HCT116 (cell line): Measurements from ENCODE around the gene CRADD.

Source experiments
- CEBPB ChIP-seq: IDR thresholded peaks from 2 replicates; pipeline ENCODE4 v1.6.1; 2012; ENCODE audit warnings: low read depth
- EGR1 ChIP-seq: IDR thresholded peaks from 2 replicates; pipeline ENCODE4 v1.6.1; 2012; ENCODE audit warnings: low read depth
- EZH2 ChIP-seq: fragments of 200-600 bp; sonication (generic); IDR thresholded peaks from 2 replicates; pipeline ENCODE4 v1.6.1; 2017; ENCODE audit warnings: antibody characterized with exemption, mixed run types
- EZH2phosphoT487 ChIP-seq: fragments of 200-600 bp; IDR thresholded peaks from 2 replicates; pipeline ENCODE4 v1.6.1; 2018; ENCODE audit warnings: antibody characterized with exemption, borderline replicate concordance
- JUND ChIP-seq: IDR thresholded peaks from 2 replicates; pipeline ENCODE4 v1.6.1; 2012
- POLR2A ChIP-seq: IDR thresholded peaks from 2 replicates; pipeline ENCODE4 v1.7.0; 2011; ENCODE audit warnings: borderline replicate concordance; ENCODE audit not compliant: insufficient read depth, insufficient read length; ENCODE audit errors: extremely low read depth
- POLR2AphosphoS5 ChIP-seq: IDR thresholded peaks from 2 replicates; pipeline ENCODE4 v1.6.1; 2011; ENCODE audit warnings: mild to moderate bottlenecking, low read depth, low read length, moderate library complexity
- RAD21 ChIP-seq: IDR thresholded peaks from 2 replicates; pipeline ENCODE4 v1.6.1; 2012; ENCODE audit warnings: low read depth, mild to moderate bottlenecking
- SP1 ChIP-seq: IDR thresholded peaks from 2 replicates; pipeline ENCODE4 v1.6.1; 2012; ENCODE audit warnings: low read depth
- TCF7L2 ChIP-seq: IDR thresholded peaks from 2 replicates; pipeline ENCODE4 v1.7.0; 2011; ENCODE audit warnings: borderline replicate concordance, inconsistent platforms; ENCODE audit not compliant: insufficient read depth, insufficient read length; ENCODE audit errors: extremely low read depth
- YY1 ChIP-seq: IDR thresholded peaks from 2 replicates; pipeline ENCODE4 v1.6.1; 2011; ENCODE audit warnings: low read length, low read depth, moderate library complexity, mild to moderate bottlenecking; ENCODE audit not compliant: insufficient replicate concordance; ENCODE audit errors: extremely low read depth
- TF ChIP-seq, protein P1 (sequence below), 3 experiments: fragments of 200-600 bp in 1 of 3; sonication (generic) in 1 of 3; IDR thresholded peaks in 2 of 3; conservative IDR thresholded peaks in 1 of 3; 2 replicates each; pipeline ENCODE4 v1.5.1; 2012 to 2017; ENCODE audit warnings: low read depth in 2 of 3, low read length in 2 of 3, antibody characterized with exemption in 1 of 3, borderline replicate concordance in 1 of 3, control low read depth in 1 of 3, mild to moderate bottlenecking in 1 of 3, mixed read lengths in 1 of 3, mixed run types in 1 of 3, moderate library complexity in 1 of 3; ENCODE audit not compliant: insufficient read depth in 1 of 3
- TF ChIP-seq, protein P2 (sequence below): IDR thresholded peaks from 2 replicates; pipeline ENCODE4 v1.6.1; 2012; ENCODE audit warnings: low read depth
- TF ChIP-seq, protein P3 (sequence below): IDR thresholded peaks from 2 replicates; pipeline ENCODE4 v1.6.1; 2012

DNA sequence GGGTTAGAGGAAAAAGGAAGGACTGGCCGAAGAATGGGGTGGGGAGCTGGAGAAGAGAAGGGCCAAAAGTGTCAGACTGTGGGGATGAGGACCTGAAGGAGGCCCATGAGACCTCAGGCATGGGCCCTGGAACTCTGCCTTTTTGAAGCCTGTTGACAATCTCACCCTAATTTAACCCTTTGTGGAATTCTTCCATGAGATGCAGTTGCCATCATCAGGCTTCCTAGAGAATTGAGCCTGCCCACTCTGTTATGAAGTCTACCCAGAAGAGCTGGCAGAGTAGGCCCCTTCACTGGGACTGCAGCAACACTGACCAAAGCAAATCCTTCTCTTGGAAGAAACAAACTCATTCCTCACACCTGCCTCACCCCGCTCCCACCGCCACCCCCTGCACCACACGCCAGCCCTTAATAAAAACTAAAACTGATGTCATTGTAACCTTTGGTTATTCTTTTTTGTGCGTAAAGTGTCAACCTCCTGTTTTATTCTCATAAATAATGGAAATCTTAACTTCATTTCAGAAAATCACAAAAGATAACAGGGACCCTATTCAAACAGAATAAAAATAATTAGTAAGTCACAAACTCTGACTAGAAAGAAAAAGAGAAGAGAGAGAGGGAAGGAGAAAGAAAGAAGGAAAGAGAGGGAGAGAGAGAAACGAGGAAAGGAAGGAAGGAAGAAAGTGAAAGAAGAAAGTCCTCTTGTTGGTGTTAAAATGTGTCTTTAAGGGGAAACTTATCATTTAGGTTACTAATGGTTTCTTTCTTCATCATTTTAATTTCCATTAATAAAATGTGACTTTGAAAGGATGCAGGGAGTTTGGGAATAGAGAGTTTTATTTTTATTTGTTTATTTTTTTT, 61.3 kb downstream of the CRADD start:
- TF ChIP-seq, protein P1, sequence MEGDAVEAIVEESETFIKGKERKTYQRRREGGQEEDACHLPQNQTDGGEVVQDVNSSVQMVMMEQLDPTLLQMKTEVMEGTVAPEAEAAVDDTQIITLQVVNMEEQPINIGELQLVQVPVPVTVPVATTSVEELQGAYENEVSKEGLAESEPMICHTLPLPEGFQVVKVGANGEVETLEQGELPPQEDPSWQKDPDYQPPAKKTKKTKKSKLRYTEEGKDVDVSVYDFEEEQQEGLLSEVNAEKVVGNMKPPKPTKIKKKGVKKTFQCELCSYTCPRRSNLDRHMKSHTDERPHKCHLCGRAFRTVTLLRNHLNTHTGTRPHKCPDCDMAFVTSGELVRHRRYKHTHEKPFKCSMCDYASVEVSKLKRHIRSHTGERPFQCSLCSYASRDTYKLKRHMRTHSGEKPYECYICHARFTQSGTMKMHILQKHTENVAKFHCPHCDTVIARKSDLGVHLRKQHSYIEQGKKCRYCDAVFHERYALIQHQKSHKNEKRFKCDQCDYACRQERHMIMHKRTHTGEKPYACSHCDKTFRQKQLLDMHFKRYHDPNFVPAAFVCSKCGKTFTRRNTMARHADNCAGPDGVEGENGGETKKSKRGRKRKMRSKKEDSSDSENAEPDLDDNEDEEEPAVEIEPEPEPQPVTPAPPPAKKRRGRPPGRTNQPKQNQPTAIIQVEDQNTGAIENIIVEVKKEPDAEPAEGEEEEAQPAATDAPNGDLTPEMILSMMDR (IDR thresholded peaks at IDR 0.05 in 2 of 3, conservative IDR thresholded peaks at IDR 0.05 in 1 of 3; ENCODE audit: borderline replicate concordance in 1 of 3, insufficient read depth in 1 of 3, low read depth in 2 of 3, low read length in 2 of 3) = no peak
- TF ChIP-seq POLR2AphosphoS5 (no peak), JUND (no peak), TCF7L2 (no peak), RAD21 (no peak), EGR1 (no peak), POLR2A (no peak), EZH2phosphoT487 (no peak), CEBPB (no peak), EZH2 (no peak), SP1 (no peak), YY1 (no peak)
- TF ChIP-seq, protein P2, sequence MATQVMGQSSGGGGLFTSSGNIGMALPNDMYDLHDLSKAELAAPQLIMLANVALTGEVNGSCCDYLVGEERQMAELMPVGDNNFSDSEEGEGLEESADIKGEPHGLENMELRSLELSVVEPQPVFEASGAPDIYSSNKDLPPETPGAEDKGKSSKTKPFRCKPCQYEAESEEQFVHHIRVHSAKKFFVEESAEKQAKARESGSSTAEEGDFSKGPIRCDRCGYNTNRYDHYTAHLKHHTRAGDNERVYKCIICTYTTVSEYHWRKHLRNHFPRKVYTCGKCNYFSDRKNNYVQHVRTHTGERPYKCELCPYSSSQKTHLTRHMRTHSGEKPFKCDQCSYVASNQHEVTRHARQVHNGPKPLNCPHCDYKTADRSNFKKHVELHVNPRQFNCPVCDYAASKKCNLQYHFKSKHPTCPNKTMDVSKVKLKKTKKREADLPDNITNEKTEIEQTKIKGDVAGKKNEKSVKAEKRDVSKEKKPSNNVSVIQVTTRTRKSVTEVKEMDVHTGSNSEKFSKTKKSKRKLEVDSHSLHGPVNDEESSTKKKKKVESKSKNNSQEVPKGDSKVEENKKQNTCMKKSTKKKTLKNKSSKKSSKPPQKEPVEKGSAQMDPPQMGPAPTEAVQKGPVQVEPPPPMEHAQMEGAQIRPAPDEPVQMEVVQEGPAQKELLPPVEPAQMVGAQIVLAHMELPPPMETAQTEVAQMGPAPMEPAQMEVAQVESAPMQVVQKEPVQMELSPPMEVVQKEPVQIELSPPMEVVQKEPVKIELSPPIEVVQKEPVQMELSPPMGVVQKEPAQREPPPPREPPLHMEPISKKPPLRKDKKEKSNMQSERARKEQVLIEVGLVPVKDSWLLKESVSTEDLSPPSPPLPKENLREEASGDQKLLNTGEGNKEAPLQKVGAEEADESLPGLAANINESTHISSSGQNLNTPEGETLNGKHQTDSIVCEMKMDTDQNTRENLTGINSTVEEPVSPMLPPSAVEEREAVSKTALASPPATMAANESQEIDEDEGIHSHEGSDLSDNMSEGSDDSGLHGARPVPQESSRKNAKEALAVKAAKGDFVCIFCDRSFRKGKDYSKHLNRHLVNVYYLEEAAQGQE = no peak
- TF ChIP-seq, protein P3, sequence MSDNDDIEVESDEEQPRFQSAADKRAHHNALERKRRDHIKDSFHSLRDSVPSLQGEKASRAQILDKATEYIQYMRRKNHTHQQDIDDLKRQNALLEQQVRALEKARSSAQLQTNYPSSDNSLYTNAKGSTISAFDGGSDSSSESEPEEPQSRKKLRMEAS = no peak
